ENCODE data around the gene VAV2.
"Not testable (repeated sequence)": the region's sequence is repeated elsewhere in the genome, so short reads cannot be mapped to it uniquely, and the experiment has no call there.

The VAV2 gene

DNA sequence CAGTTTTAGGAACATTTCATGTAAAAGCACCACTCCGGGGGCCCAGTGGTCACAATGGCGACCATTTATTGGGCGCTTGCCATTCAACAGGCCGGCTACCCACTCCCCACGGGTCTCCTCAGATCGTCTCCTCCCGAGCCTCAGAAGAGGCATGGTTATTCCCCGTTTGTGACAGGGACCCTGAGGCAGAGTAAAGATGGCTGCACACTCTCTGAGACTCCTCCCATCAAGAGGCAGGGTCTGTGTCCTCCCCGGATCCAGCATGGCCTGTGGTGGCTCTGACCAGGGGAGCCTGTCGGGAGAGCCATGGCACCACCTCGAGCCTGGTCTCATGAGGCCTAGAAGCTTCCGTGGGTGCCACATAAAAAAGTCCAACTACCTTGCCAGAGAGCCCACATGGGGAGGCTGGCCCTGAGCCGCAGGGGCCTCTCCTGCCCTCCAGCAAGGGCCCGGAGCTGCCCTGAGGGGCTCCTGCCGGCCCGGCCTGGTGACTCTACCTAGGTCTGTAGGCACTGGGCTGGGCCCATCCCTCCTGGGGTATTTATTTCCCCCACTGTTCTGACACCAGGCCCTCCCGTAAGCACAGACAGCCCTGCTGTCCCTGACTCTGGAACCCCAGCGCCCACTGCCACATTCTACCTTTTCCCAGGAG is 90.8 kb downstream of the VAV2 start:
- in situ Hi-C loops (cut with MboI; ENCODE audit: low sequenced_read_pairs): no loop called here

DNA sequence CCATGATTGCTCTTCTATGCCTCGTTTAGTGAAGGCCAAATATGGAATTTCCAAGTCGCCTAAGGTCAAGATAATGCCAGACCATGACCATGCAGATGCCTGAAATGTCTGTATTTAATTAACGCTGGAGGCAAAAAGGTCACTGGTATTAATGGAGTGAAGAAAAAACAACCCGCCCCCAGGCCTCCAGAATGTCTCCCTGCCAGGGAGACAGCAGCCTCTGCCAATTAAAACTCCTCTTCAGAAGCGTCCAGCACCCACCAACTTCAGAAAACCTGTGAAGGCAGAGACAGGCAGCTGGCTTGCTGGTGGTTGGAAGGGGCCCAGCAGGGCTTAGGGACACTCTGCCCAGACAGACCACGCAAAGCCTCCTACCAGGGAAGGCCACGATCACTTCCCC is 94.4 kb downstream of the VAV2 start:
- in situ Hi-C loops (cut with MboI; ENCODE audit: low sequenced_read_pairs): no loop called here

DNA sequence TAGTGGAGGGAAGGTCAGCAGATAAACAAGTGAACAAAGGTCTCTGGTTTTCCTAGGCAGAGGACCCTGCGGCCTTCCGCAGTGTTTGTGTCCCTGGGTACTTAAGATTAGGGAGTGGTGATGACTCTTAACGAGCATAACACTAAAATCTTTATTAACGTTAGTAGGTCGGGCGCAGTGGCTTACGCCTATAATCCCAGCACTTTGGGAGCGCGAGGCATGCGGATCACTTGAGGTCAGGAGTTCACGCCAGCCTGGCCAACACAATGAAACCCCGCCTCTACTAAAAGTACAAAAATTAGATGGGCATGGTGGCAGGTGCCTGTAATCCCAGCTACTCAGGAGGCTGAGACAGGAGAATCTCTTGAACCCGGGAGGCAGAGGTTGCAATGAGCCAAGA is 96.1 kb downstream of the VAV2 start:
- in situ Hi-C loops (cut with MboI; ENCODE audit: low sequenced_read_pairs): not testable (repeated sequence)

DNA sequence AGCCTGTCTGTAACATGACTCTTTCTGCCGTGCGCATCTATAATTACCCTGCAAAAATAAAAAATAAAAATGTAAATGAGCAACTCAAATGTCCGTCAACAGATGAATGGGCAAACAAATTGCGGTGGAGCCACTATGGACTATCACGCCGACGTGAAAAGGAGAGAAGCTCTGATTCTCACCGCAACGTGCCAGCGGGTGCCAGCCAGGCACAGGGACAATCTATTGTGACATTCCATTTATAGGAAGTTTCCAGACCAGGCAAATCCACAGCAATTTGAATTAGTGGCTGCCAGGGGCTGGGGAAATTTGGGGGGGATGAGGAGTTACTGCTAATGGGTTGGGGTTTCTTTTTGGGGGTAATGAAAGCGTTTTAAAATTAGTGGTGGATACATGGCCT is 96.8 kb downstream of the VAV2 start:
- in situ Hi-C loops (cut with MboI; ENCODE audit: low sequenced_read_pairs): no loop called here

DNA sequence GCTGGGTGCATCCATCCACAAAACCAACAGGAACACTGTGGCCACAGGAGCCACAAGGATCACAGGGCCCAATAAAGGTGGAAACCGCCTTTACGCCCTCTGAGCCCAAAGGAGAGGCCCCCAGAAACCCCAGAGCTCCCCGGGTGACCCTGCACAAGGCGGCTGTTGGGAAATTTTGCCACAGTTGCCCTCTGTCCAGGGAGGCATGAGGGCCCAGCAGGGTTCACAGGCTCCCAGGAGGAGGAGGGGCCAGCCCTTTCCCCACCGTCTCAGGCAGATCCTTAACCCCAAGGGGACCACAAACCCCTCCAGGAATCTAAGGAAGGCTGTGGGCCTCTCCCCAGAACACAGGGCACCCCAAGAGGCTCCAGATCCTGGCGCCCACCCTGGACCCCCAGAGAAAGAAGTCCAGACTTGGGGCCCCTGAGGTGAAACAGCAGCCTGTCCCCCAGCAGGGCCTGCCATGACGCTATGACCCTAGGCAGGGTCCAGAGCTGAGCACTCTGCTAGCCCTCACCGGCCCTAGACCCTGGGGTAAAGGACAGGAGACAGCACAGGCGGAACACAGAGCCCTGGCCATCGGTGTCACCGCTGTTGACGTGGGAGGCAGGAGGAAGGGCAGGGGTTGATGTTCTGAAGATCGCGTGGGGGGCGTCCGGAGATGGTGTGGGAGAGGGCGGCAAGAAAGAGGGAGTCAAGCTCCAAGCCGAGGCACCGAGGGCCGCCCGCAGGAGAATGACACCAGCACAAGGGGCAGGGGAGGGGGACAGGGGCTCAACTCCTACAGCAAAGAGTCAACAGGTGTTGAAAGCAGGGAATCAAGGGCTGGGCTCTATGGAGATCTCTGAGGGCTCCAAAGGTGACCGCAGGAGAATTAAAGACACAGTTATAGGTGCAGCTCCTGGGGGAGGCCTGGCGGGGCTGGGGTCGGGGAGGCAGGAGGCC is 97.5 kb downstream of the VAV2 start:
- in situ Hi-C loops (cut with MboI; ENCODE audit: low sequenced_read_pairs): no loop called here

DNA sequence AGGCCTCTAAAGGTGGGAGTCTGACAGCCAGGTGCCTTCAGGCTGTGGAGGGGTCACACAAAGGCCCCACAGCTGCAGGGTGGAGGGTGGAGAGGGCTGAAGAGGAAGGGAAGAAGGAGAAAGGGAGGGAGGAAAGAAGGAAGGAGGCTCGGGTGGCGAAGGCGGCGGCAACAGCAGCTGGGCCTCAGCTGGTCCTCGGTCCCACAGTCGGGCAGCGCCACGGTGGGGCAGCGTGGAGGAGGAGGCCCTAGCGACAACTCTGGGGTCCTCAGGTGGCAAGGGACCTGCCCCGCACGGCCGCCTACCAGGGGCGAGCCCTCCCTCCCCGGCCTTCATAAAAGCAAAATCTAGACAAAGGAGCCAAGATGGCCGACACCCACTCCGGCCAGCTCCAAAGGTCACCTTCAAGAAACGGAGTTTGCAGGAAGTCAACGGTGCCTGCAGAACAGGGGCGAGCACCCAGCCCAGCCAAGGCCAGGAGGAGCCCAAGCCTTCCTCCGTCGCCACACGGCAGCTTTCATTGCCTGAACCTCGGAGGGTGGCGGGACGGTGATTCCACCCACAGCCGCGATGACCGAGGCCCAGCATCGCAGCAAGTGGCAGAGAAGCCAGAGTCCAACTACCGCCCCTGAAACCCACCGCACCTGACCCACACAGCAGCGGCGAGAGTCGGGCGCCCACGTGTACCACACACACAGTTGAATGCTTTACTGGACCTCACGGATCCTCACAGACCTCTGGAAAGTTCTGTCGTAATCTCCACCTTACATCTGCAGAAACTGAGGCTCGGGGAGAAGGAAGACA is 98.7 kb downstream of the VAV2 start:
- in situ Hi-C loops (cut with MboI; ENCODE audit: low sequenced_read_pairs): no loop called here

DNA sequence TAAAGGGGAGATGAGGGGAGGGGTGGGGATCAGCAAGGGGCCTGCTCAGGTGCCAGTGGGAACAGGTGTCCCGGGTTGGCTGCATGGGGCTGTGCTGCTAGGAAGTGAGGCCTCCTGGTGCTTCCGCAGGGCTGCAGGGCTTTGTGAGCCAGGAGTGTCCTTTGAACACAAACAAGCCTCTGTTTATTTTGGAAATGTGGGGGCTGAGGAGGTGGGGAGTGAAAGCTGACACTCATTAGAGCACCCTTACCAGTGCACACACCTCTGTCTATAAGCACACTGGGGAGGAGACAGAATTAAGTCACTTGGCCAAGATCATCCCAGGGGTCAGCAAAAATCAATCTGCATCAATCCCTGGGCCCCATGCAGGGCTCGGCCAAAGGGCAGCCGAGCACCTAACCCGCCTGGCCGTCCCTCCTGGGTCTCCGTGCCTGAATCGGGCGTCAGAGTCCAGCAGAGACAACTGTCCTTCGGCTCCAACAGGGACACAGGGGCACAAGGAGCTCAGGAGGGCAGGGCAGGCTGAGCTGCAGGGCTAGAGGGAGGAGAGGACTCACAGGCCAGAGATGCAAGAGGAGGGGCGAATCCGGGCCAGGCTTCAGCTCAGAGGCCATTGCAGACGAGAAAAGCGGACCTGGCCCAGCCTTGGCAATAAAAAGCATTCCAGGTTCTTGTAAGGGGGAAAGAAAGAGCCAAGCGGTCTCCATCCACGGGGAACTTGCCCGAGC is 99.8 kb downstream of the VAV2 start:
- in situ Hi-C loops (cut with MboI; ENCODE audit: low sequenced_read_pairs): no loop called here

DNA sequence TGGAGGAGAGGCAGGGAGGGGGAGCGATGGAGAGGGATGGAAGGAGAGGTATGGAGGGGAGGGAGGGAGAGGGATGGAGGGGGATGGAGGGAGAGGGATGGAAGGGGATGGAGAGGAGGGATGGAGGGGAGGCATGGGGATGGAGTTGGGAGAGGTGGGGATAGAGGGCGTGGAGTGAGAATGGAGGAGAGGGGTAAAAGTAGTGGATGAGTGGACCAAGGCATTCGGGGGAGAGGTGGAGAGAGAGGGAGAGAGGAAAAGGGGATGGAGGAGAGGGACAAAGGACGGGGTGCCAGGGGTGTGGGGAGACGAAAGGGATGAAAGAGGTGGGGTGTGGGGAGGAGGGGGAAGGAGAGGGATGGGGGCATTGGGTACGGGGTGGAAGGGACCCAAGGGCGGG is 100.4 kb downstream of the VAV2 start:
- in situ Hi-C loops (cut with MboI; ENCODE audit: low sequenced_read_pairs): no loop called here

DNA sequence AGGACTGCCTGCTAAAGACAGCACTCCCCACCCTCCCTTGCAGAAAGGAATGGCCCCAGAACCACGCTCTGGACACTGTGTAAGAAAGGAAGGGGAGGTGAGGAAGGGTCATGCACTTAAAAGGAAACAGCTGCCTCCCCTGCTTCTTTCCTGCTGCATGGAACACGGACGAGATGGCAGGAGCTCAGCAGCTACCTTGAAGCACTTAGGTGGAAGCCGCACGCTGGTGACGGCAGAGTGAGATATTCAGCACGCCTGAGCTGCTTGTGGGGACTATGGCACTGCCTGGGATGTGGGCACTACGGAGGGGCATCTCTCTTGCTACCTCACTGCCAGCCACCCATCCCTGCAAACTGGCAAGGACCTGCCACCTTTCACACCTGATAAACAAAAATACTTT is 101.5 kb downstream of the VAV2 start:
- in situ Hi-C loops (cut with MboI; ENCODE audit: low sequenced_read_pairs): no loop called here

DNA sequence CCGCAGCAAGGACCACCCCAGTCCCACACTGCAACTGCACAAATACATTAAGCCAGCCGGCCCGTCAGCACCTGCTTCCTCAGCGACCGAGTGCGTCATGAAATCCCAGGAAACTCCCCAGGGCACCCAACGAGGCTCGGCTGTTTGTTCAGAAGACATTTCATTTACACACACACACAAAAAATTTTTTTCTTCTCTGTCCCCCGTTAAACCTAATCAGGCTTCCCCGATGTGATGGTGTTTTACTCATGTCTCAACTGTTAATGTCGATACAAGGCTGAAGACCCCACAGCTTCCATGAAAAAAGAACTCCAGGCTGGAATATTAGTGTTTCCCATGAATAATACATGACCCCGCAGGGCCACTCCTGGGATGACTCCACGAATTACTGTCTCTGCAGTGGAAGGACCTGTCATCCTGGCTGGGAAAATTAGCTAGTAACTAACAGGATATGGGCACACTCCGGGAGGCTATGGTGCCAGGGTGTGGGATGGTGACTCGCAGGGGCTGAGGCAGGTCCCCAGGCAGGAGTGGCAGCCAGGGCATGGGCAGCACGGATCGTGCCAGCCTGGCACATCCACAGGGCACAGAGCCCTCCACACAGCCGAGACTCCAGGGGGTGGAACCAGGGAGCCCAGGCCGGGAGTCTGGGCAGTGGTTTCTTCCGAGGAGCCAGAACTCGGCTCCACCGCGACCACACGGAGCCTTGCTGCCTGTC is 102.4 kb downstream of the VAV2 start:
- in situ Hi-C loops (cut with MboI; ENCODE audit: low sequenced_read_pairs): no loop called here

DNA sequence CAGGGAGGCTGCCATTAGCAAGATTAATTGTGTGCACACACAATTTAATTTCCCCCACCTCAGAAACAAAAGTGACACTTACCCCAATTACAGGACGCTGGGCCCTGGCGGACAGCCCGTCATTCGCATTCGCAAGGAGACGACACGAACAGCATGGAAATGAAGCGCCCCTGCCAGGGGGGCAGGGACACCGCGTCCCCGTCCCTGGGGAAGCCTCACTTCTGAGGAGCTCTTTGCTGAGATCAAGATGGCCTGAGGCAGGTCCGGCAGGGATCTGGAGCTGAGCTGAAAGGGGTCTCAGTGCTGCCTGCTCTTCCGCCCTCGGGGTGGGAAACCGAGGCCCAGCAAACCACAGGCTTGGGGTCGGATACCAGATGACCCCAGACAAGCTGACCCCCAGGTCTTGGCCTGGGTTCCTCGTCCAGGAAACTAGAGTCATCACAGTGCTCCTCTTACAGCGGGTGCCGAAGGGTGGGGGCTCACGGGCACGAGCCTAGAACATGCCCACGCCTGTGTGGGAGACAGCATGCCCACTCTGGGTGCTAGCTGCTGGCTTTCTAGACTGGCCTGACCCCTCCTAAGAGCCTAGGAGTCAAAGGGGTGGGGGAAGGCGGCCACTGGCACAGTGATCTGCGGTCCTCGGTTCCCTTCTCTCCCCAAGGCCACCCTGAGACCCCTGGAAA is 103.2 kb downstream of the VAV2 start:
- in situ Hi-C loops (cut with MboI; ENCODE audit: low sequenced_read_pairs): no loop called here

DNA sequence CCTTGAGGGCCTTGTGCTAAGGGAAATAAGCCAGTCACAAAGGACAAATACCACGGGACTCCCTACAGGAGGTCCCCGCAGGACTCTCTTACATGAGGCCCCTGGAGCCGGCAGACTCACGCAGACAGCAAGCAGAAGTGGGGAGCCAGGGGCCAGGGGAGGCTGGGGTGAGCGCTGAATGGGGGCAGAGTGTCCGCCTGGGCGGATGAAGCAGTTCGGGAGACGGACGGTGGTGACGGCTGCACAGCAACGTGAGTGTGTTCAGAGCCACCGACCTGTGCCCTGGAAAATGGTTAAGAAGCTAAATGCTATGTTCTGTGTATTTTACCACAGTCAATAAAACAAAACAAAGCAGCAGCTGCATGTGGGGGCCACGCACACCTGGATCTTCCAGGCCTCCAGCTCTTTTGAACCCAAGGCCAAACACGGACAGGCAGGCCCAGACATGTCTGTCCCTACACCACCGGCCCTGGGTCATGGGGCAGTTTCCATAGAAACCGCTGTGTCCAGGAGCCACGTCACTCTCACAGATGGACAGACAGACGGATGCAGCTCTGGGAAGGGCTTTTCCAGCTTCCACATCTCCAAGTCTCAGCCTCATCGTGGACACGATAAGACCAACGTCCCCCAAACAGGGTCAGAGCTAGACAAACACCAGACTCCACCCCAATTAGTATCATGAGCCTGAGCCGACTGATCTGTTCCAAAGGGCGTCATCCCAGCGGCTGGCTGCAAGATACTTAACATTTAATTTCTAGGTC is 103.9 kb downstream of the VAV2 start:
- in situ Hi-C loops (cut with MboI; ENCODE audit: low sequenced_read_pairs): no loop called here

DNA sequence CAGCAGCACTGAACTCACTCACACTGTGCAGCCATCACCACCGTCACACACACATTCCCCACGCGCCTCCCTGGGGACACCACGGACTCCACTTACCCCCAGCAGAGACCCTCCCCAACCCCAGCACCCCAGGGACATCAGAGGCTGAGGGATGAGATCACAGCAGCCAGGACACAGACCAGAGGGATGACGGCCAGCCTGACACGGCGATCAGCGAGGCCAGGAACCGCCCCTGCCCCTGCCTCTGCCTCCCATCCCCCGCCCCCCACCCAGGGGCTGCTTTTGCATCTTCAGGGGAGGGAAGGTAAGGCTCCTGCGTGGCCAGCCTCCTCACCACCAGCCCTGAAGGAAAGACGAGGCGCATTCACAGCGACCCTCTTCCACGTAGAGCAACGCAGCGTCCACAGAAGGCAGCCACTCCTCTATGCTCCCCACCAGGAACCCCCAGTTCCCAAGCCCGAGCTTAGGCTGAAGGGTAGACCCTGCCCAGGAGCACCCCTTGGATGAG is 104.5 kb downstream of the VAV2 start:
- in situ Hi-C loops (cut with MboI; ENCODE audit: low sequenced_read_pairs): no loop called here

DNA sequence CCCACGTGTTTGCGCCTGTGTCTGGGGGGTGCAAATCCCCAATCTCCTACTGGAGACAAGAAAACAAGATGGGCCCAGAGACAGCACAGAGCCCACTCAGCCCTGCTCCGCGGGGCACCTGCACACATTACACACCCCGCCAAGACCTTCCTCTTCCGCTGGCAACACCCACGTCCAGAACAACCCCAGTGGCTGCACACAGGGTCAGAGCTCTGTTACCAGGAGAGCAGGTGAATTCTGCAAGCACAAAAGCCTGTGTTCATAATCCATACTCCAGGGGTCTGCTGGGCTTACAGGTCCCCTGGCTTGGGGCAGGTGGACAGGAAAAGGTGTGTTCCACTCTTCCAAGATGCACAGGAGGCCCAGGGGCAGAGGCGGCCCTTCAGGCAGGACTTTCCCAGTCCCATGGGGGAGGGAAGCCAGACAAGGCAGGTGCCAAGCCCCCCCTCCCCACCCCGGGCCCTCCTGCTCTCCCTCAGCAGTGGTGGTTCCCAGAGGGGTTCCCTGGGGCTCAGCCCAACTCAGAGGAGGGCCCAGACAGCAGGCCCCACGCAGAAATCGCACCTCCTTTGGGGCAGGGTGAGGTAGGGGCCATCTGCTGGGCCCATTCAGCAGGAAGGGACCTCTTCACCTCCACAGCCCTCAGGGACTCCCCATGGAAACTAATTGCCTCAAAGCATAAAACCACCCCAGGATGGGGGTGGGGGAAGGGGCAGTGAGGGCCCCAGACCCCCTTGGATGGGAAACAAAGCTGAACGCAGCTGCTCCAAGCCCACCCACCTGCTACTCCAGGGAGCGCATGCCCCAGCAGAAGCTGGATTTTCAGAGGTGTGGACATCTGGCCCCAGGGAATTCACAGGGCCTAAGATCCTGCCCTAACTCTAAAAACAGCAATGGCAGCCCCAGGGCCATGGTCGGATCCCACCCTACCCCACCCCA is 105.3 kb downstream of the VAV2 start:
- in situ Hi-C loops (cut with MboI; ENCODE audit: low sequenced_read_pairs): no loop called here

DNA sequence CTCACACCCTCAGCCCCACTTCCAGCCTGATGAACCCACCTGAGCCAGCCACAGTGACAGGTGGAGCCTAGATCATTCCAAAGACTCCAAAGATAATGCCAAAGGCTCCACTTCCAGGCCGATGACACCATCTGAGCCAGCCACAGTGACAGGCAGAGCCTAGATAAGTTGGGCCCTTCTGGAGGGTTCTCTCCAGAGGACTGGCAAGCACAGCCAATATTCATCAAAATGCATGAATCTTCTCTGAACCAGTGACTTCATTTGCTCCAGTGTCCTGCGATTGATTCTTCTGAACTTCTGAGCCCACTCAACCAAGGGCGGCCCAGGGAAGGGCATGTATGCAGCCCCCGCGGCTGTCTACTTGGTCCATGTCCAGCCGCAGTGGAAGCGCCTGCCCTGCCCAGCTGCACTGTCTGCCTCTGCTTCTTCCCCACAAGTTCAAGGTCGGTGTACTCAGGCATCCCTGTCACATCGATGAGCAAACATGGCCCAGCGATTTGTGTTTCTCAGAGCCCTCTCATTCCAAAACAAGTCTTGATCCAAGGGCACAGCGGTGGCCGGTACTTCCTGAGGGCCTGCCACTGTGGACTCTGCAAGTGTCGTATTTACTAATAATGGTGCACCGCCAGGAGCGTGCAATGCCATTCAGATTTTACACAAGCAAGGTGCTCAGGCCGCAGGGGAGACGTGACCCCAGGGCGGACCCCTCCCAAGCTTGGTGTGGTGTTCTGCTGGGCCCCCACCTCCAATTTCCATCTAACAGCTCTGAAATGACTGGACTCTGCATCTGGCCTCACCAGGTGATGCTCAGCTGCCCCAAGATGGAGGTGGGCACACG is 107.0 kb downstream of the VAV2 start:
- in situ Hi-C loops (cut with MboI; ENCODE audit: low sequenced_read_pairs): no loop called here

DNA sequence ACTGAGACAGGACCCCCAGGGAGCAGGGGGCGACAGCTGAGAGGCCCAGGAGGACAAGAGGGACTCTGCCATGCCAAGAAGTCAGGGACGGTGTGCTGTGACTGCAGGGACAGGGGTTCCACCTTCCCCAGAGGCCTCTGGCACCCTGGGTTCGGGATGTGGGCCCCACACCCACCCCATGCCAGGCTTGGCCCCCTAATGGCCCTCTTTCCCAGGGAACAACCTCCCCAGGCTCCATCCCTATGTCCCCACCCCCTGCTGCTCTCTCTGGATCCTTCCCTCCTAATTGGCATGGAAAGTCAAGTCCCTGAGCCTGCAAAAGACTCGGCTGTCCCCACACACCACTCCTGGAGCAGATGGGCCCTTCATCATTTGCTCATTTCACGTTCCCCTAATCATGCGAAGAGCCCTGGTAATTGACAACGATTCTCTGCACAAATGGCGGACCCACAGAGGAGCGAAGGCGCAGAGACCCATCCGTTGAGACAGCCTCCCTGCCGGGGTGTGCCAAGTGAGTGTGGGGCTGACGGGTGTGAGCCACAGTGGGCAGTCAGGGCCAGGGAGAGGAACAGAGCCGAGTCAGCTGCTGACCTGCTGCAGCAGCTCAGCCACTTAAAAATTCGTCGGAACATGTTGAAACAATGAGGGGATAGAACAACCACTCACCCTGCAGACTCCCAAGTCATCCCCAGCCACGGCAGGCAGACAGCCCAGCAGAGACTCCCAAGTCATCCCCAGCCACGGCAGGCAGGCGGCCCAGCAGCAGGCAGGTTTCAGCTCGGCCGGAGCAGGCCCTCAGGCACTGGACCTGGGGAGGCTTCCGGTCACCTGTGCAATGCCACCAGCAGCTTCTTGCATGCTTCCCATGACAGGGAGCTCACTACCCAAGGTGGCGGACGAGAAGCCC is 109.0 kb downstream of the VAV2 start:
- in situ Hi-C loops (cut with MboI; ENCODE audit: low sequenced_read_pairs): no loop called here

Measured in HL-60/S4 treated with phorbol 12-myristate 13-acetate at 8.2 ng/mL for 4 days and 3 days (cell line).